ENCODE measurements around the gene REP15.

DNA sequence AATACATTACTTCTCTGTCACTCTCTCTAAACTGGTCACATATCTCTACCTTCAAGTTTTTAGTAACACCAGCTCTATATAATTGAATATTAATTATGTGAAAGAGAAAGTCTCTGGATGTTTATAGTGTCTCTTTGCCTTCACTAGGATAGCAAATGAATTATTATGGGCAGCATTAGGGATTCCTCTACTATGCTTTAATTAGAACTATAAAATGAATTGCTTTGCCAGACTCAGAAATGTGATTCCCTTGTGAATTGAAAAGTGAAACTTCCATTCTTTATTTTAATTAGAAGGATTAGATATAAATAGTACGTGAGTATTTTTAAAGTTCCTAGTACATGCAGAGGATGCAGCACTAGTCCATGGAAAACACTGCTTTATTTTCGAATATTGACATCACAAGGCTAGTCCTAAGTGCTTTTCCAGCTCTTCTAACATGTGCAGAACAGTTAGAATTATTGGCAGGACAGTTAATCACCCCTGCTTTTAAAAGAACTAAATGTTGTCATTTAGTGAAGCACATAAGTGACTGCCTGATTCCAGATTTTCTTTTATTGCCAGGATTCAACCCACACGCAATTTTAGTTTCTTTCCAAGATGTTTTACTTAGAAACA is 23.0 kb upstream of the REP15 start:
- TF ChIP-seq POLR2A (IDR thresholded peaks at IDR 0.05) (no peak), EP300 (IDR thresholded peaks at IDR 0.05) (no peak)
- TF ChIP-seq, protein P1, sequence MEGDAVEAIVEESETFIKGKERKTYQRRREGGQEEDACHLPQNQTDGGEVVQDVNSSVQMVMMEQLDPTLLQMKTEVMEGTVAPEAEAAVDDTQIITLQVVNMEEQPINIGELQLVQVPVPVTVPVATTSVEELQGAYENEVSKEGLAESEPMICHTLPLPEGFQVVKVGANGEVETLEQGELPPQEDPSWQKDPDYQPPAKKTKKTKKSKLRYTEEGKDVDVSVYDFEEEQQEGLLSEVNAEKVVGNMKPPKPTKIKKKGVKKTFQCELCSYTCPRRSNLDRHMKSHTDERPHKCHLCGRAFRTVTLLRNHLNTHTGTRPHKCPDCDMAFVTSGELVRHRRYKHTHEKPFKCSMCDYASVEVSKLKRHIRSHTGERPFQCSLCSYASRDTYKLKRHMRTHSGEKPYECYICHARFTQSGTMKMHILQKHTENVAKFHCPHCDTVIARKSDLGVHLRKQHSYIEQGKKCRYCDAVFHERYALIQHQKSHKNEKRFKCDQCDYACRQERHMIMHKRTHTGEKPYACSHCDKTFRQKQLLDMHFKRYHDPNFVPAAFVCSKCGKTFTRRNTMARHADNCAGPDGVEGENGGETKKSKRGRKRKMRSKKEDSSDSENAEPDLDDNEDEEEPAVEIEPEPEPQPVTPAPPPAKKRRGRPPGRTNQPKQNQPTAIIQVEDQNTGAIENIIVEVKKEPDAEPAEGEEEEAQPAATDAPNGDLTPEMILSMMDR (IDR thresholded peaks at IDR 0.05) = no peak

Data from sigmoid colon (tissue), 4 donors.